Activated CD4-positive, alpha-beta T cell treated with anti-CD3 and anti-CD28 coated beads, Interleukin-2, amount 50 U/mL, for 24 hours (primary cell): Measurements from ENCODE around the gene NOX4.
"Not testable (repeated sequence)": the region's sequence is repeated elsewhere in the genome, so short reads cannot be mapped to it uniquely, and the experiment has no call there.

Source experiments
- DNase-seq, 2 donors: peaks; one replicate each; pipeline ENCODE4 v3.0.0-alpha.2; 2020; ENCODE audit warnings: low read depth in 1 of 2, low spot score in 1 of 2

The NOX4 gene

DNA sequence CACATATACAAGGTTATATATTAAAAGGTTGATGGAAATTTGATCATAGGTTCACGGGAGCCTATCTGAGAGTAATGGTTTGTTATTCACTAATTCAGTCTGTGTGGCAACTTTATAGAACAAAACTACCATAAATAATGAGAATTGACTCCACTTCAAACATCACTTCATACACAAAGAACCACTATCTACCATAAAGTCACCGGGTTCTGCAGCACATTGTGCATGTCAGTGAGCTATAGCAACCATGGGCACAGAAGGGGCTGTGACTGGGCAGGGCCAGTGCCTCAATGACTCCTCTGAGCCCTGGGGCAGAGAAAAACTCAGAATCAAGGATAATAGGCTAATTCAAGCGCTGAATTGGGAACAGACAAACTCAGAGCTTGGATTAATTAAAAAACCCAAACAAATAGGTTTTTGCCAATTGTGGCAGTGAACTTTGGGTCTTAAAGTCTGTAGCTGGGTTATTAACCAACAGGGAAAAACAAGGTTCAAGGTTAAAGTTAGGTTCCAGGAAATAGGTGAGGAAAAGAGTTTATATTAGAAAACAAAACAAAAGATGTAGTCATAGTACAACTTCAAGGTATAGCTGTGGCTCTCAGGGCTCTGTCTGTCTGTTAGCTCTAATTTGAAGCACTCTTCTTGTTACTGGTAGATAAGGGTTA is 181.7 kb downstream of the NOX4 start:
- DNase-seq = not testable (repeated sequence)

DNA sequence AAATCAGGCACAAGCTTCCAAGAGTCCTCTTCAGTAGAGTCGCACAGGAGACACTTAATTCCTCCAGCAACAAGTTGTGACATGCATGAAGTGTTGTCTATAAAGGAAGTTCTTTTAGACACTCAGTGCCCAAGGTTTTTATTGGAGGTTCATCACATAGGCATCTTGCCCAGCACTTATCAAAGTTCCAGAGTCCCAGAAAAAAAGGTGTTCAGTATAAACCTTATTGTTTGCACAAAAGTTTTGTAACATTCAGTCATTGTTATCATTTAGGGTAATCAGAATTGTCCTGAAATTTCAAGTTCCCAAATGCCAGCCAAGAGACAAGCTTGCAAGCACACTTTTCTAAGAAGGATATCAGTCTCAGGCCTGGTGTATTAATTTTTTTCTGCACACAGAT is 182.9 kb downstream of the NOX4 start:
- not testable (repeated sequence) for DNase-seq

DNA sequence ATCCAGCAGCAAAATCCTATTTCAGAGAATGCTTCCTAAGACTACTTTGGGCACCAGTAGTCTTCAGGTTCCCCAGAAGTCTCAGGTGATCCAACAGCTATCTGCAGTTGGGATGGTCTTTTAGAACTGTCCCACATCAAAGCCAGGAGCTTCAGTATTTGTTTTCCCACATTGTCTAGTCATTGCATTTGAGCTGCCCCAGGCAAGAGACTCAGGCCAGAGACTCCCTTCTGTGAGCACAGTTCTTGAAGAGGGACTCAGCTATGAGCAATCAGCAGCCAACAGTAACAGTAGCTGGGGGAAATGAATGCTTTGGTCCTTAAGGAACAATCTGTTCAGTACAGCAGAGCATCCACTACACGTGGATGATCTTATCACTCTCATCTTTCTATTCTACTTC is 188.1 kb downstream of the NOX4 start:
- not testable (repeated sequence) for DNase-seq

DNA sequence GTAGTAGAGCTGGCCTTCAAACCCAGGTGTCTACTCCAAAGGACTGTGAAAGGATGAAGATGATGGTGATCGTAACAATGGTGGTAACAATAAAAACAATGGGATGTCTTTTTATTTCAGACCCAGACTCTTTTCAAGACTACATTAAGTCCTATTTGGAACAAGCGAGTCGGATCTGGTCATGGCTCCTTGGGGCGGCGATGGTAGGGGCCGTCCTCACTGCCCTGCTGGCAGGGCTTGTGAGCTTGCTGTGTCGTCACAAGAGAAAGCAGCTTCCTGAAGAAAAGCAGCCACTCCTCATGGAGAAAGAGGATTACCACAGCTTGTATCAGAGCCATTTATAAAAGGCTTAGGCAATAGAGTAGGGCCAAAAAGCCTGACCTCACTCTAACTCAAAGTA is 196.2 kb downstream of the NOX4 start:
- not testable (repeated sequence) for DNase-seq

DNA sequence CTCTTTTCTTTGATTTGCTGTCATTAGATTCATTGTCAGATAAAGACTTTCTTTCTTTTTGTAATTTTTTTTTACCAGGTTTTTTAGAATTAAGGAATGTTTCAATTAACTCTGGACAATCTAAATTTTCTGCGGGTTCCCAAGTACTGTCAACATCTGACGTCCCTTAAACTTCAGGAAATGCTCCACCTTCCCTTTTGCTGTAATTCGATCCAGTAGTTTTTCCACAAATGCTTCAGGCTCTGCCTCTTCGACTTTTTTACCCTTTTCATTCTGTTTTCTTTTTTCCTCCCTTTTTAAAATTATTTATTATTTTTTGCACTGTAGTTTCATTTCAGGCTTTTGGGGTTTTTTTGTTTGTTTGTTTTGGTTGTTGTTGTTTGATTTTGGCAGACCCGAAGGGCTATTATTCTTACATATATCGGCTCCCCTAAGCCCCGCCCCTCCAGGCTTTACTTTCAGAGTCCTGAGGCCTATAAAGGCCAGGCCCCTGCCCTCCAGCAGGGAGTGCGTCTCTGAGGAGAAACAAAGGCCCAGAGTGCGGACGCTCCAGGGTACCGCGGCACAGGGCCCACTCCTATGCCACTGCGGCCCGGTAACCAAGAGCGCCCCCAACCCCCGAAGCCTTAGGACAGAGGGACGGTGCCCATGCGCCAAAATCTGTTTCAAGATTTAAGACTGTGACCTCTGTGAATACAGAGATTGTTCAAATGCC is 197.1 kb downstream of the NOX4 start:
- no peak for DNase-seq

DNA sequence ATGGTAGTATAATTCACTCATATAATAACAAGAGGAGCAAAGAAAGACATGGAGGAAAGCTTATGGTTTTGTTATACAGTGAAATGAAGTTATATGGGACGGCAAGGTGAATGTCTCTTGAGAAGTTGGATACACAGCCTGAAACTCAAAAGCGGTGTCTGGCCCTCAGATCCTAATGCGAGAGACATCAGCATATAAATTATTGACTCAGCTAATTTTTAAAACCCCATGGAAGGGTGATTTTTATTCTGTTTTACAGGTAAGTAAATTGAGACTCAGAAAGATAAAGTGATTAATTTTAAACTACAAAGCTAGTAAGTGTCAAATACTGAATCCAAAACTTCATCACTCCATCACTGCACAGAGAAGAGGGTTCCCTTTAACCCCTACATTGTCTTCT is 203.2 kb downstream of the NOX4 start:
- DNase-seq = not testable (repeated sequence)

DNA sequence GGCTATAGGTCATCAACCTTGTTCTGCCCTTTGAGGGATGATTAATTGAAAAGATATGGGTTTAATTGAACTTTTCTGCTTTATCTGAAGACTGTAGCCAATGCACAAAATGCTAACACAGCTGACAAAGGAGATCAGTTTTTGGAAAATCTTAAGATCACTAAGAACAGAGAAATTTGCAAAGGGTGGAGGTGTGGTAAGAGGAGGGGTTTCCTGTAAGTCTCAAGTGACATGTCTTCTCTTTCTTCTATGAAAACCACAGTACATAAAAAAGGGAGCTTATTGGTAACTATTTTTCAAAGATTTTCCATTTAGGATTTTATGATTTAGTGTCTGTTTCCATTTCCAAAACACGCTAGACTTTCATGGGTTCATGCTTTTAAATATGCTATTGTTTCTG is 204.6 kb downstream of the NOX4 start:
- DNase-seq = not testable (repeated sequence)

DNA sequence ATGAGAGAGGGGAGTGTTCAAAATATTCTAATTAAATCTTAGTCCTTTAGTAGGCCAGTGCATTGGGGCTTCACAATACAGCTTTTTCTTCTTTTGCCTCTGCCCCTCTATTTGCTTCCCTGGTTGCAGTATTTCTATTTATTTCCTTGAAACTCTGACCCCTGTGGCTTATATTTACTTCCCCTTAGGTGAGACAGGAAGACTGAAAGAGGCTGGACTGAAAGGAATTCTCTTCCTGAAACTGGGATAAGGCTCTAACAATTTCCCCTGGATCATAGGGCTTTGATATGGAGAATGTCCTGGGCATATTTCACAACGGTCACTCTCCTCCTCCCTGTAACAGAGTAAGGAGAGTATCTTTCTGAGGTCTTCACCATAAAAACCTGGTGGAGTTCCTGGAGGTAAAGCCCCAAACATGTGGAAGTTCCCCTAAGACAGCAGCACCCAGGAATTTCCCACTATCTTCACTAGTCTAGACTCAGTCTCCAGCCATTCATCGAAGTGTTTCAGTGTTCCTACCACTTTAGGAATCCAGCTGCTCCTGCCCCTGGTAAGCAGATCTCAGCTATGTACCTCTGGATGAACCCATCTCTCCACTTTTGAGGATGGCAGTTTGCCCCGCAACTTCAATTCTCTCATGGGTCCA is 210.0 kb downstream of the NOX4 start:
- not testable (repeated sequence) for DNase-seq

DNA sequence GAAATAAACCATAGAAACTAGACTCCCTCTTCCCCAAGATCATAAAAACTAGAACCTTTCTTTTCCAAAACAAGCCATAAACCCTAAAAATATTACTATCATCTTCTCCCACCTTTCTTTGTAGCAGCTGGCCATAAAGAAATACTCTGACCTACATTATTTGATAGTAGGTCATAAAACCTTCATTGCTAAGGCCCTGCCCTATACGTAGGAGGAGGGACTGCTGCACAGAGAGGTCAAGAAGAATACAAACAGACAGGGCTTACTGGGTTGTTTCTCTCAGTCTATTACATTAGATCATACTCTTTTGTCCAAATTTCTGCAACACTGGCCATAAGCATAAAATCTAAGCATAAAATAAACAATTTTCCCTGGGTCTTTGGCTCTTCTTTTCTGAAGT is 212.0 kb downstream of the NOX4 start:
- no peak for DNase-seq

DNA sequence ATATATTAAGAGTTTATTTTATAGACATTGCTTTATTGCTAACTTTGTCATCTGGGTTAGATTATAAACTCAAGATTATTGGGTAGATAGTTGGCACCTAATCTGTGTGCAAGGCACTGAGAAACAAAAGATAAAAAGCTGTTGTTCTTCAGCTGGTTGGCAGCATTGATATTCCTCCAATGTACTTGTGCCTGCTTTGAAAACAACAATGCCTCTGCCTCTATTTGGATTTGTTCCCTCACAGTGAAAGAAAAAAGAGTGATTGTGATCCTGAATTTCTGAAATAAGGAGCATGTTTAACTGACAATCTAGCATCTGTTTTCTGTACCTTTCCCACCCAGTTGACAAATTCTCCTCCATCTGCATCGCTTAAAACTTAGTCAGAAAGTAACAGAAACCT is 215.2 kb downstream of the NOX4 start:
- no peak for DNase-seq
